ENCODE results near the gene MYO10.

DNA sequence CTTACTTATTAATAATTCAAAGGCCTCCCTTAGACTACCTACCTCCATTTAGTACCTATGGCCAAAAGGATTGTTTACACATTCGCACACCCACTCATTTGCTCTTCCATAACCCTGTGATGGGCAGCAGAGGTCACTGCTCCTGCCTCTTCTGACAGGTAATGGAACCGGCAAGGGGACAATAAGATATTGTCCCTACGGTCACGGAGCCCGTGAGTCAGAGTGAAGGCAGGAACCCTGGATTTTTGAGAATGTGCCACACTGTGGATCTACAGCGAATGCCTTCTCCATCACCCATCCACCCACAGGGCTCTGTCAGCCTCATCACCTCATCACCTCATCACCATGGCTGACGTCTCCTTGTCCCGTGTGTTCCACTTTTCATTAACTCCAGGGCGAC is 132.3 kb downstream of the MYO10 start:
- TF ChIP-seq, protein P1, sequence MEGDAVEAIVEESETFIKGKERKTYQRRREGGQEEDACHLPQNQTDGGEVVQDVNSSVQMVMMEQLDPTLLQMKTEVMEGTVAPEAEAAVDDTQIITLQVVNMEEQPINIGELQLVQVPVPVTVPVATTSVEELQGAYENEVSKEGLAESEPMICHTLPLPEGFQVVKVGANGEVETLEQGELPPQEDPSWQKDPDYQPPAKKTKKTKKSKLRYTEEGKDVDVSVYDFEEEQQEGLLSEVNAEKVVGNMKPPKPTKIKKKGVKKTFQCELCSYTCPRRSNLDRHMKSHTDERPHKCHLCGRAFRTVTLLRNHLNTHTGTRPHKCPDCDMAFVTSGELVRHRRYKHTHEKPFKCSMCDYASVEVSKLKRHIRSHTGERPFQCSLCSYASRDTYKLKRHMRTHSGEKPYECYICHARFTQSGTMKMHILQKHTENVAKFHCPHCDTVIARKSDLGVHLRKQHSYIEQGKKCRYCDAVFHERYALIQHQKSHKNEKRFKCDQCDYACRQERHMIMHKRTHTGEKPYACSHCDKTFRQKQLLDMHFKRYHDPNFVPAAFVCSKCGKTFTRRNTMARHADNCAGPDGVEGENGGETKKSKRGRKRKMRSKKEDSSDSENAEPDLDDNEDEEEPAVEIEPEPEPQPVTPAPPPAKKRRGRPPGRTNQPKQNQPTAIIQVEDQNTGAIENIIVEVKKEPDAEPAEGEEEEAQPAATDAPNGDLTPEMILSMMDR (IDR thresholded peaks at IDR 0.05; ENCODE audit: insufficient read depth, low read depth, low read length) = no peak
- TF ChIP-seq EZH2 (IDR thresholded peaks at IDR 0.05; ENCODE audit: insufficient read depth, low read length) = no peak
